DND-41 (cell line): ENCODE measurements around the gene PDCD4.

ENCODE experiments used
- ATAC-seq: fragments of 200-7000 bp; cut with Tn5 transposase; 3 replicates; pipeline ENCODE4 v1.9.1; 2021; ENCODE audit warnings: low read depth; ENCODE audit not compliant: insufficient read depth
- DNase-seq: peaks from one replicate; pipeline ENCODE4 v3.0.0-alpha.2; 2020
- H2AFZ ChIP-seq: 2 replicates; pipeline ENCODE4 v1.6.0; 2012; ENCODE audit warnings: low read depth, low read length
- H3K27ac ChIP-seq: 2 replicates; pipeline ENCODE4 v1.5.1; 2012; ENCODE audit warnings: low read length, inconsistent platforms
- H3K27me3 ChIP-seq: fragments of 200-600 bp; sonication (generic); 2 replicates; pipeline ENCODE4 v1.6.0; 2012; ENCODE audit warnings: low read length, mild to moderate bottlenecking, inconsistent platforms; ENCODE audit not compliant: insufficient read depth, poor library complexity
- H3K36me3 ChIP-seq: 2 replicates; pipeline ENCODE4 v1.5.1; 2012; ENCODE audit warnings: low read length, inconsistent platforms; ENCODE audit not compliant: insufficient read depth
- H3K4me1 ChIP-seq: 2 replicates; pipeline ENCODE4 v1.5.1; 2012; ENCODE audit warnings: mild to moderate bottlenecking, low read length; ENCODE audit not compliant: insufficient read depth
- H3K4me2 ChIP-seq: 2 replicates; pipeline ENCODE4 v1.6.0; 2012; ENCODE audit warnings: mild to moderate bottlenecking, moderate library complexity, low read length, inconsistent platforms; ENCODE audit not compliant: insufficient read depth
- H3K4me3 ChIP-seq, 2 experiments: fragments of 200-600 bp in 1 of 2; shearing (Covaris generic) in 1 of 2; 2 replicates each; pipeline ENCODE4 v1.5.1; 2012 to 2016; ENCODE audit warnings: inconsistent platforms in 2 of 2, low read length in 2 of 2, mild to moderate bottlenecking in 2 of 2, low read depth in 1 of 2, moderate library complexity in 1 of 2
- H3K79me2 ChIP-seq: 2 replicates; pipeline ENCODE4 v1.6.0; 2012; ENCODE audit warnings: low read length, inconsistent platforms; ENCODE audit not compliant: insufficient read depth
- H3K9ac ChIP-seq: 2 replicates; pipeline ENCODE4 v1.6.0; 2012; ENCODE audit warnings: low read depth, mild to moderate bottlenecking, inconsistent platforms, low read length, moderate library complexity
- H3K9me3 ChIP-seq: 2 replicates; pipeline ENCODE4 v1.5.1; 2012; ENCODE audit warnings: low read length, moderate library complexity, mild to moderate bottlenecking, inconsistent platforms; ENCODE audit not compliant: insufficient read depth, severe bottlenecking
- H4K20me1 ChIP-seq: 2 replicates; pipeline ENCODE4 v1.6.0; 2012; ENCODE audit warnings: low read length; ENCODE audit not compliant: insufficient read depth
- CTCF ChIP-seq: IDR thresholded peaks from 2 replicates; pipeline ENCODE4 v1.5.1; 2012; ENCODE audit warnings: borderline replicate concordance, low read length, moderate library complexity, mild to moderate bottlenecking; ENCODE audit not compliant: poor library complexity, severe bottlenecking; ENCODE audit errors: extremely low read depth
- EZH2 ChIP-seq: IDR thresholded peaks from 3 replicates; pipeline ENCODE4 v1.6.1; 2012; ENCODE audit warnings: borderline replicate concordance, low read depth, mild to moderate bottlenecking, moderate library complexity, low read length, inconsistent platforms; ENCODE audit not compliant: severe bottlenecking

PDCD4 gene

GRCh38 chr10:110824152-110824441, 47.6 kb upstream of the PDCD4 start:
- Histone ChIP-seq H3K4me1 (no peaks in the 10 kb centered on the region), H3K9me3 (no peaks in the 10 kb centered on the region), H3K36me3 (no peaks in the 10 kb centered on the region), H3K9ac (no peak overlapping the region), H4K20me1 (no peaks in the 10 kb centered on the region), H2AFZ (no peak overlapping the region), H3K27ac (no peak overlapping the region), H3K27me3 (no peaks in the 10 kb centered on the region), H3K4me2 (no peak overlapping the region), H3K79me2 (no peaks in the 10 kb centered on the region), H3K4me3 (no peak overlapping the region)
- DNase-seq (no peak), ATAC-seq (no peak)
- no peak for TF ChIP-seq CTCF
- no peak for TF ChIP-seq EZH2

DNA sequence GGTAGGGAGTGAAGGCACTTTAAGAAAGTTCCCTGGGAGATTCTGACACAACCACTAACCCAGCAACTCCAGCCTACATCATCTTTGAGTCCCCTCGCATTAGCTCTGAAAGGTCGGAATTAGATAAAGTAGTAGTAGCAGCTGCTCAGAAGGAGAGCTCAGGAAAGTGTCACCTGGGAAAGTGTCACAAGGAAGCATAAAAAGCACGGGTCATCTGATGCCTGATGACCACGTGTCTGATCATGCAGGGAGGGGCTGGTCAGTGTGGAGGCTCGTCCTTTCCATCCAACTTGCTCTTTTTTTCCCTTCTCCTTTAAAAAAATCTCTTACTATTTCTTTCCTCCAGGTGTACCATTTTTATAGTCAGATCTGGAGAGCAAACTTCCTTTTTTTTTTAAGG, 47.1 kb upstream of the PDCD4 start:
- H3K36me3 ChIP-seq = no peaks in the 10 kb centered on the region
- ATAC-seq = no peak
- no peak overlapping the region for H2AFZ ChIP-seq
- H3K79me2 ChIP-seq = no peaks in the 10 kb centered on the region
- H4K20me1 ChIP-seq = no peaks in the 10 kb centered on the region
- DNase-seq = no peak
- H3K4me1 ChIP-seq = no peaks in the 10 kb centered on the region
- H3K9ac ChIP-seq = no peak overlapping the region
- H3K27me3 ChIP-seq = no peaks in the 10 kb centered on the region
- no peak overlapping the region for H3K27ac ChIP-seq
- no peak overlapping the region for H3K4me3 ChIP-seq
- no peaks in the 10 kb centered on the region for H3K9me3 ChIP-seq
- TF ChIP-seq EZH2 (no peak), CTCF (no peak)
- no peak overlapping the region for H3K4me2 ChIP-seq

DNA sequence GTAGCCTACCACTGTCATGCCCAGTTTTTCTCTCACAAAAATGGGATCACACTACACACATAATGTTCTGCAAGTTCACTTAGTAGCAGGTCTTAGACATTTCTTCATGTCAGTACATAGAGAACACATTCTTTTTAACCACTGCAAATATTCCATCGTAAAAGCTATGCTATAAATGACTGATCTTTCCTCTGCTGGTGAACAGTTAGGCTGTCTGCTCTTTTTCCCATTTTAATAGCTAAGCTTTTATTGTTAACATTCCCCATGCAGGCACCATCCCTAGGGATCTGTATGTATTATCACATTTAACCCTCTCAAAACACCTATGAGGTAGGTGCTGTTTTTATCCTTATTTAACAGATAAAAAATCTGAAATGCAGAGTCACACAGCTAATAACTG, 46.2 kb upstream of the PDCD4 start:
- Histone ChIP-seq H3K4me3 (no peak overlapping the region), H4K20me1 (no peaks in the 10 kb centered on the region), H3K9ac (no peak overlapping the region), H3K4me2 (no peak overlapping the region), H3K79me2 (no peaks in the 10 kb centered on the region), H3K4me1 (no peaks in the 10 kb centered on the region), H3K36me3 (no peaks in the 10 kb centered on the region), H2AFZ (no peak overlapping the region), H3K27me3 (no peaks in the 10 kb centered on the region), H3K9me3 (no peaks in the 10 kb centered on the region), H3K27ac (no peak overlapping the region)
- TF ChIP-seq EZH2 (no peak), CTCF (no peak)
- no peak for ATAC-seq
- DNase-seq = no peak

DNA sequence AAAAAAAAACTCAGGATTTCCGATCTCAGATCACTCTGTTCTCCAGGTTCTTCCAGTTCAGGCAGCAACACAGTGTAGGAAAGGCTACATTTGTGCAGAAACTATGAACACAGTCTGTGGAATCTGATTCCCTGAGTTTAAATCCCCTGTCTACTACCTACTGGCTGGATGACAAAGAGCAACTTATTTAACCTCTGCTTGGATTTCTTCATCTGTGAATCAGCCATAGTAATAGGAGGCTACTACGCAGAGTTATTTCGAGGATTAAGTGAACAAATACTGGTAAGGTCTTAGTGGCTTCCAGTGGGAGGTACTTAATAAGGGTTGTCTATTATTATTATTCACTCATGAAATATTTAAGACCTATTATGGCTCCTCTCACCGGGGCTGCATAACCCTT, 44.3 kb upstream of the PDCD4 start:
- no peak for ATAC-seq
- Histone ChIP-seq H3K27me3 (no peaks in the 10 kb centered on the region), H3K79me2 (no peaks in the 10 kb centered on the region), H4K20me1 (no peaks in the 10 kb centered on the region), H2AFZ (no peak overlapping the region), H3K4me2 (no peak overlapping the region), H3K4me3 (no peak overlapping the region), H3K27ac (no peak overlapping the region), H3K9me3 (no peaks in the 10 kb centered on the region), H3K9ac (no peak overlapping the region), H3K4me1 (no peaks in the 10 kb centered on the region), H3K36me3 (no peaks in the 10 kb centered on the region)
- no peak for TF ChIP-seq EZH2
- no peak for TF ChIP-seq CTCF
- DNase-seq = no peak
